A673 (cell line): Measurements from ENCODE around the gene HDGFL3. TPM values are rescaled to one million over a fixed set of nuclear protein-coding genes. Genes with fewer than 3 reads are reported as not detected.

Source experiments
- BruUV-seq: library from RNA; stranded (reverse); fragments of 400-500 nt; replicated peaks from 2 replicates; lab custom pipeline; 2021; lab: Mats Ljungman, UMichigan
- CTCF ChIA-PET: fragments of 300-600 bp; sonication (Branson Sonifier 250); formaldehyde crosslinking; loops from one replicate; lab custom pipeline; 2022; ENCODE audit warnings: antibody characterized with exemption; lab: Charles Lee
- POLR2A ChIA-PET: fragments of 300-600 bp; sonication (Branson Sonifier 250); formaldehyde crosslinking; loops from one replicate; lab custom pipeline; 2022; ENCODE audit warnings: antibody characterized with exemption; ENCODE audit not compliant: low non-redundant PET; lab: Charles Lee
- DNase-seq: peaks from one replicate; pipeline ENCODE4 v3.0.0-alpha.2; 2015; ENCODE audit warnings: low spot score
- H3K27ac ChIP-seq: fragments of 200-600 bp; sonication (generic); 2 replicates; pipeline ENCODE4 v1.5.1; 2016; ENCODE audit warnings: mixed run types, low read depth, mild to moderate bottlenecking, mixed read lengths, antibody characterized with exemption, low read length; ENCODE audit not compliant: poor library complexity, severe bottlenecking
- H3K27me3 ChIP-seq: fragments of 200-600 bp; sonication (generic); replicated peaks from 2 replicates; pipeline ENCODE4 v1.6.1; 2017; ENCODE audit warnings: mixed run types, low read depth, mild to moderate bottlenecking, mixed read lengths, antibody characterized with exemption, low read length; ENCODE audit not compliant: insufficient read depth, poor library complexity
- H3K36me3 ChIP-seq: fragments of 200-600 bp; sonication (generic); 2 replicates; pipeline ENCODE4 v1.6.1; 2016; ENCODE audit warnings: mixed run types, mild to moderate bottlenecking, mixed read lengths, antibody characterized with exemption, low read length; ENCODE audit not compliant: insufficient read depth, poor library complexity, severe bottlenecking
- H3K4me1 ChIP-seq: fragments of 200-600 bp; sonication (generic); 2 replicates; pipeline ENCODE4 v1.6.1; 2017; ENCODE audit warnings: mixed run types, mild to moderate bottlenecking, mixed read lengths, antibody characterized with exemption, low read length; ENCODE audit not compliant: insufficient read depth, poor library complexity, severe bottlenecking
- H3K4me3 ChIP-seq: fragments of 200-600 bp; sonication (generic); 2 replicates; pipeline ENCODE4 v1.5.1; 2016; ENCODE audit warnings: low read depth, mixed run types, mild to moderate bottlenecking, mixed read lengths, low read length; ENCODE audit not compliant: poor library complexity, severe bottlenecking
- H3K9me3 ChIP-seq: fragments of 200-600 bp; sonication (generic); 2 replicates; pipeline ENCODE4 v1.6.1; 2016; ENCODE audit warnings: mixed run types, low read depth, mild to moderate bottlenecking, mixed read lengths, antibody characterized with exemption, low read length; ENCODE audit not compliant: poor library complexity, severe bottlenecking
- CTCF ChIP-seq: fragments of 300-800, 200-600 bp; sonication (generic); conservative IDR thresholded peaks from 2 replicates; pipeline ENCODE4 v1.5.1; 2017; ENCODE audit warnings: low read depth, mild to moderate bottlenecking, antibody characterized with exemption, low read length, moderate library complexity, mixed read lengths
- EZH2 ChIP-seq: fragments of 200-600 bp; sonication (generic); IDR thresholded peaks from 2 replicates; pipeline ENCODE4 v1.6.1; 2017; ENCODE audit warnings: borderline replicate concordance, low read depth, mild to moderate bottlenecking, mixed read lengths, antibody characterized with exemption, low read length; ENCODE audit not compliant: poor library complexity, severe bottlenecking
- intact Hi-C: fragments of 100-400 bp; cut with micrococcal nuclease; formaldehyde crosslinking; loops from one replicate; pipeline ENCODE4 v1.10.0; 2022; ENCODE audit not compliant: unreplicated experiment
- total RNA-seq: library from RNA; stranded (reverse); gene quantifications from 2 replicates; pipeline ENCODE4 v1.2.3, GENCODE V29; 2021

The HDGFL3 gene
- total RNA-seq, 1 experiment from 2014 or later: 103 TPM

GRCh38 chr15:83102346-83102745 lies 105.3 kb downstream of the HDGFL3 start:
- Histone ChIP-seq H3K4me1 (no peaks in the 10 kb centered on the region), H3K27ac (no peak overlapping the region), H3K9me3 (peaks cover 8% of the 10 kb centered on the region), H3K27me3 (peaks cover 14% of the 10 kb centered on the region), H3K4me3 (no peak overlapping the region), H3K36me3 (no peaks in the 10 kb centered on the region)
- BruUV-seq: no TSS peak
- intact Hi-C loops: no loop called here
- ChIA-PET CTCF (no interaction called here), POLR2A (no interaction called here)
- TF ChIP-seq CTCF (no peak), EZH2 (no peak)
- DNase-seq: no peak

GRCh38 chr15:83100097-83100646 lies 107.5 kb downstream of the HDGFL3 start:
- no peak overlapping the region for H3K27ac ChIP-seq
- peaks cover 8% of the 10 kb centered on the region for H3K9me3 ChIP-seq
- CTCF ChIA-PET: no interaction called here
- peaks cover 23% of the 10 kb centered on the region for H3K27me3 ChIP-seq
- TF ChIP-seq CTCF (no peak), EZH2 (no peak)
- H3K36me3 ChIP-seq: no peaks in the 10 kb centered on the region
- BruUV-seq: no TSS peak
- POLR2A ChIA-PET: no interaction called here
- intact Hi-C loops: no loop called here
- H3K4me3 ChIP-seq: no peak overlapping the region
- no peak for DNase-seq
- no peaks in the 10 kb centered on the region for H3K4me1 ChIP-seq

DNA sequence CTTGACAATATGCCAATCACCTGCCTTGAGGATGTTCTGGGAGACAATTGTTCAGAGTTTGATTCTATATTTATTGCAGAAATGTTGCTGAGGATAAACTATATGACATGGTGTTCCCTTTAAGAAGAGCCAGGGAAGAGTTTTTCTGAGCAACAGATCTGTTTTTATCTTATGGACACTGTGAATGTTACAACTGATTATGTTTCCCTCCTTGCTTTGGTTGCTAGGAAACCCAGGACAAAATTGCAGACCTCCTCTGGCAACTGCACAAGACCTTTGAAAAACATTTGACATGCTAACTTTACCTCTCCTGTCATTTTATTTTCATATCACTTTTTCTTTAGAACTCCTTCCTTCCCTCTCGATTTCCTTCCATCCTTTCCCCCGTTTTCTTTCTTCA lies 108.3 kb downstream of the HDGFL3 start:
- CTCF ChIA-PET: no interaction called here
- no peak for TF ChIP-seq CTCF
- no peak for TF ChIP-seq EZH2
- Histone ChIP-seq H3K27ac (no peak overlapping the region), H3K4me3 (no peak overlapping the region), H3K9me3 (peaks cover 8% of the 10 kb centered on the region), H3K36me3 (no peaks in the 10 kb centered on the region), H3K27me3 (peaks cover 23% of the 10 kb centered on the region), H3K4me1 (no peaks in the 10 kb centered on the region)
- POLR2A ChIA-PET: no interaction called here
- intact Hi-C loops: no loop called here
- BruUV-seq: no TSS peak
- no peak for DNase-seq
